ENCODE results near the gene GPR3. TPM values are rescaled to one million over a fixed set of nuclear protein-coding genes. Genes with fewer than 3 reads are reported as not detected.

GPR3 gene
- total RNA-seq, 1 donor from 2014 or later, result 3.3 TPM

GRCh38 chr1:27353629-27354028, 38.8 kb upstream of the GPR3 start:
- intact Hi-C loops (cut with micrococcal nuclease), result no loop called here
- Mint-ChIP-seq H3K27me3 (no peaks in the 10 kb centered on the region), H3K9me3 (no peaks in the 10 kb centered on the region), H3K4me3 (no peak overlapping the region), H3K36me3 (ENCODE audit: low read depth) (peaks cover 9% of the 10 kb centered on the region), H3K27ac (no peak overlapping the region), H3K4me1 (peaks cover 14% of the 10 kb centered on the region)
- no peak for DNase-seq

GRCh38 chr1:27355683-27356082, 36.7 kb upstream of the GPR3 start:
- no peak for DNase-seq
- H3K4me1 Mint-ChIP-seq, result peaks cover 28% of the 10 kb centered on the region
- H3K27me3 Mint-ChIP-seq, result no peaks in the 10 kb centered on the region
- H3K27ac Mint-ChIP-seq, result no peak overlapping the region
- no peaks in the 10 kb centered on the region for H3K9me3 Mint-ChIP-seq
- H3K4me3 Mint-ChIP-seq, result no peak overlapping the region
- intact Hi-C loops (cut with micrococcal nuclease), result no loop called here
- peaks cover 9% of the 10 kb centered on the region for H3K36me3 Mint-ChIP-seq (ENCODE audit: low read depth)

GRCh38 chr1:27356277-27356618, 36.2 kb upstream of the GPR3 start:
- Mint-ChIP-seq H3K9me3 (no peaks in the 10 kb centered on the region), H3K4me3 (peak overlapping the region; percentile 23), H3K27ac (no peak overlapping the region), H3K36me3 (ENCODE audit: low read depth) (peaks cover 9% of the 10 kb centered on the region), H3K4me1 (peaks cover 29% of the 10 kb centered on the region), H3K27me3 (no peaks in the 10 kb centered on the region)
- intact Hi-C loops (cut with micrococcal nuclease), result no loop called here
- no peak for DNase-seq

- intact Hi-C loops (cut with micrococcal nuclease), result loop anchor here (1.0 kb wide), 1 partner anchor 32 kb away; no protein-coding TSS in a partner anchor
- Mint-ChIP-seq H3K27me3 (no peaks in the 10 kb centered on the region), H3K4me1 (peaks cover 29% of the 10 kb centered on the region), H3K4me3 (peak overlapping the region; percentile 72), H3K9me3 (no peaks in the 10 kb centered on the region), H3K36me3 (ENCODE audit: low read depth) (peaks cover 9% of the 10 kb centered on the region), H3K27ac (peak overlapping the region; percentile 81)
- DNase-seq, result no peak
Measured at GRCh38 chr1:27356619-27357280, 35.7 kb upstream of the GPR3 start.

- Mint-ChIP-seq H3K27me3 (no peaks in the 10 kb centered on the region), H3K36me3 (ENCODE audit: low read depth) (peaks cover 7% of the 10 kb centered on the region), H3K4me1 (peaks cover 29% of the 10 kb centered on the region), H3K27ac (peak overlapping the region; percentile 81), H3K4me3 (peak overlapping the region; percentile 72), H3K9me3 (no peaks in the 10 kb centered on the region)
- peak; percentile 95 for DNase-seq
- intact Hi-C loops (cut with micrococcal nuclease), result loop anchor here (1.0 kb wide), 1 partner anchor 31 kb away; no protein-coding TSS in a partner anchor
Measured at GRCh38 chr1:27357281-27358037, 35.0 kb upstream of the GPR3 start.

- intact Hi-C loops (cut with micrococcal nuclease), result no loop called here
- no peak for DNase-seq
- H3K9me3 Mint-ChIP-seq, result no peaks in the 10 kb centered on the region
- H3K27me3 Mint-ChIP-seq, result no peaks in the 10 kb centered on the region
- H3K27ac Mint-ChIP-seq, result no peak overlapping the region
- no peak overlapping the region for H3K4me3 Mint-ChIP-seq
- H3K4me1 Mint-ChIP-seq, result peaks cover 29% of the 10 kb centered on the region
- H3K36me3 Mint-ChIP-seq (ENCODE audit: low read depth), result peaks cover 7% of the 10 kb centered on the region
Measured at GRCh38 chr1:27358038-27358927, 34.1 kb upstream of the GPR3 start.

GRCh38 chr1:27358928-27359313, 33.5 kb upstream of the GPR3 start:
- intact Hi-C loops (cut with micrococcal nuclease), result no loop called here
- H3K4me3 Mint-ChIP-seq, result peak overlapping the region; percentile 17
- no peak for DNase-seq
- H3K27me3 Mint-ChIP-seq, result no peaks in the 10 kb centered on the region
- H3K4me1 Mint-ChIP-seq, result peaks cover 29% of the 10 kb centered on the region
- peaks cover 4% of the 10 kb centered on the region for H3K36me3 Mint-ChIP-seq (ENCODE audit: low read depth)
- no peaks in the 10 kb centered on the region for H3K9me3 Mint-ChIP-seq
- no peak overlapping the region for H3K27ac Mint-ChIP-seq

- H3K4me1 Mint-ChIP-seq, result peaks cover 33% of the 10 kb centered on the region
- H3K9me3 Mint-ChIP-seq, result no peaks in the 10 kb centered on the region
- H3K4me3 Mint-ChIP-seq, result peak overlapping the region; percentile 75
- peak overlapping the region; percentile 2 for H3K27ac Mint-ChIP-seq
- peaks cover 4% of the 10 kb centered on the region for H3K36me3 Mint-ChIP-seq (ENCODE audit: low read depth)
- DNase-seq, result no peak
- intact Hi-C loops (cut with micrococcal nuclease), result no loop called here
- H3K27me3 Mint-ChIP-seq, result no peaks in the 10 kb centered on the region
Measured at GRCh38 chr1:27359822-27360158, 32.6 kb upstream of the GPR3 start.

- H3K4me1 Mint-ChIP-seq, result peaks cover 38% of the 10 kb centered on the region
- intact Hi-C loops (cut with micrococcal nuclease), result no loop called here
Measured at GRCh38 chr1:27360159-27361043, 32.0 kb upstream of the GPR3 start.

GRCh38 chr1:27361044-27361402, 31.4 kb upstream of the GPR3 start:
- peaks cover 40% of the 10 kb centered on the region for H3K4me1 Mint-ChIP-seq
- H3K4me3 Mint-ChIP-seq, result peak overlapping the region; percentile 75
- no peak for DNase-seq
- no peaks in the 10 kb centered on the region for H3K36me3 Mint-ChIP-seq (ENCODE audit: low read depth)
- no peak overlapping the region for H3K27ac Mint-ChIP-seq
- no peaks in the 10 kb centered on the region for H3K9me3 Mint-ChIP-seq
- no peaks in the 10 kb centered on the region for H3K27me3 Mint-ChIP-seq
- intact Hi-C loops (cut with micrococcal nuclease), result no loop called here

More at GRCh38 chr1:27360159-27361043, 32.0 kb upstream of the GPR3 start:
- no peaks in the 10 kb centered on the region for H3K27me3 Mint-ChIP-seq
- H3K4me3 Mint-ChIP-seq, result peak overlapping the region; percentile 75
- peaks cover 4% of the 10 kb centered on the region for H3K36me3 Mint-ChIP-seq (ENCODE audit: low read depth)
- peak overlapping the region; percentile 2 for H3K27ac Mint-ChIP-seq
- no peaks in the 10 kb centered on the region for H3K9me3 Mint-ChIP-seq
- DNase-seq, result peak; percentile 88

- H3K4me1 Mint-ChIP-seq, result peaks cover 37% of the 10 kb centered on the region
Measured at GRCh38 chr1:27361553-27361952, 30.9 kb upstream of the GPR3 start.

GRCh38 chr1:27363766-27364695, 28.4 kb upstream of the GPR3 start:
- H3K27me3 Mint-ChIP-seq, result no peaks in the 10 kb centered on the region
- intact Hi-C loops (cut with micrococcal nuclease), result no loop called here
- no peak overlapping the region for H3K27ac Mint-ChIP-seq
- peak overlapping the region; percentile 50 for H3K4me3 Mint-ChIP-seq
- peaks cover 39% of the 10 kb centered on the region for H3K4me1 Mint-ChIP-seq
- no peak for DNase-seq
- no peaks in the 10 kb centered on the region for H3K36me3 Mint-ChIP-seq (ENCODE audit: low read depth)
- no peaks in the 10 kb centered on the region for H3K9me3 Mint-ChIP-seq

More at GRCh38 chr1:27361553-27361952, 30.9 kb upstream of the GPR3 start:
- Mint-ChIP-seq H3K27ac (no peak overlapping the region), H3K36me3 (ENCODE audit: low read depth) (no peaks in the 10 kb centered on the region), H3K4me3 (peak overlapping the region; percentile 35), H3K27me3 (no peaks in the 10 kb centered on the region), H3K9me3 (no peaks in the 10 kb centered on the region)
- intact Hi-C loops (cut with micrococcal nuclease), result no loop called here
- no peak for DNase-seq

All from activated CD4-positive, alpha-beta T cell treated with anti-CD3 and anti-CD28 coated beads, Interleukin-2, amount 10 ng/mL, durations not matched to agents 24 days and 14 days (primary cell).